GM12872 (cell line): ENCODE measurements around the gene TTC28.

Source experiments
- CTCF ChIP-seq: IDR thresholded peaks from 3 replicates; pipeline ENCODE4 v1.5.1; 2011; ENCODE audit warnings: low read depth, mild to moderate bottlenecking, low read length, moderate library complexity; ENCODE audit not compliant: insufficient read depth

TTC28 gene

GRCh38 chr22:27986459-27986858 lies 693.2 kb downstream of the TTC28 start:
- no peak for TF ChIP-seq CTCF

- TF ChIP-seq CTCF = no peak
Measured at GRCh38 chr22:27985323-27986275, 694.0 kb downstream of the TTC28 start.

GRCh38 chr22:27984723-27985122 lies 694.9 kb downstream of the TTC28 start:
- no peak for TF ChIP-seq CTCF

GRCh38 chr22:27984001-27984695 lies 695.5 kb downstream of the TTC28 start:
- no peak for TF ChIP-seq CTCF

GRCh38 chr22:27983361-27983791 lies 696.3 kb downstream of the TTC28 start:
- no peak for TF ChIP-seq CTCF

GRCh38 chr22:27982630-27983180 lies 696.9 kb downstream of the TTC28 start:
- no peak for TF ChIP-seq CTCF

- TF ChIP-seq CTCF = no peak
Measured at GRCh38 chr22:27982106-27982505, 697.5 kb downstream of the TTC28 start.
